Amniotic epithelial cell (primary cell): ENCODE measurements around the gene TMUB2.

Source experiments
- DNase-seq: peaks from one replicate; pipeline ENCODE4 v3.0.0-alpha.2; 2010; ENCODE audit warnings: low read depth

The TMUB2 gene

DNA sequence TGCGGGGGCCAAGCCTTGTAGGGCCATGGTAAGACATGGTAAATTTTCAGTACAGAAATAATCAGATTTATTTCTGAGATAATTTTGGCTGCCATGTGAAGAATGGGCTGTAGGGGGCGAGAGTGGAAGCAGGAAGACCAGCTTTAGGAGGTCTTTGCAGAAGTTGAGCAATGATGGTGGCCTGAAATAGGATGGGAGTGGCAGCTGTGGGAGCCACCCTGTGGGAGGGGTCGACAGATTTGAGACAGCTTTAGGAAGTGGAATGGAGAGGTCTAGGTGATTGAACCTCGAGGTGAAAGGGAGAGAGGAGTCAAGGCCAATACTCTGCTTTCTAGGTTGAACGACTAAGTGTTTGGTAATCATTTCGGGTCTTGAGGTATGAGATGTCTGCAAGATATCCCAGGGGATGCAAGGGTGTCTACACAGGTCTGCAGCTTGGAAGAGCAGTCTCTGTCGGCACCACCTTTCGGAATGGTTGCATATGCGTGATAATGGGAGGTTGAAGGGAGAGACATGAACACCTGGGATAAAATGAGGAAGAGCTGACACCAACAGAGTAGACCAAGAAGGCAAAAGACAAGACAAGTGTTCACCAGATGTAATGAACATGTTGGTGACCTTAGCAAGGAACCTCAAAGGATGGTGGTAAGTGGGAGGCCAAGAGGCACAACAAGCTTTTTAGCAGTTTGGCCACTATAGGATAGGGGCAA, 17.1 kb downstream of the TMUB2 start:
- DNase-seq: peak; percentile 58

DNA sequence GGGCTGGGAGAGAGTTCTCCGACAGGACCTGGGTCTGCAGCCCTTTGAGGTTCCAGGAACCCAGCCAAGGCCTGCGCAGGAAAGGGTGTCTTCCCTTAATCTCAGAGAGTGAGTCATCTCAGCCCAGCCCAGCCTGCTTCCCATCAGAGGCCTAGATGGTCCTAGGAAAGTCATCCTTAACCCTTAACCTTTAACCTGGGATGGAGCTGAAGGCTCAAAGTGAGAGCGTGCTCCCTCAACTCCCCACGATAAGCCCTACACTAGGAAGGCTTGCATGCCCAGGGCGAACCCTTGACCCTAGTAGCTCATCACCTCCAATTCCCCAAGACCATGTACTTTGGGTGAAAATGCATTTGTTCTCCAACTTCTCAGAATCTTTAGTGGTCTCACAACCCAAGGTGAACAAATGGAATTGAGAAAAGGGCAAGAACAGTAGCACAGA, 17.7 kb downstream of the TMUB2 start:
- DNase-seq: peak; percentile 73

DNA sequence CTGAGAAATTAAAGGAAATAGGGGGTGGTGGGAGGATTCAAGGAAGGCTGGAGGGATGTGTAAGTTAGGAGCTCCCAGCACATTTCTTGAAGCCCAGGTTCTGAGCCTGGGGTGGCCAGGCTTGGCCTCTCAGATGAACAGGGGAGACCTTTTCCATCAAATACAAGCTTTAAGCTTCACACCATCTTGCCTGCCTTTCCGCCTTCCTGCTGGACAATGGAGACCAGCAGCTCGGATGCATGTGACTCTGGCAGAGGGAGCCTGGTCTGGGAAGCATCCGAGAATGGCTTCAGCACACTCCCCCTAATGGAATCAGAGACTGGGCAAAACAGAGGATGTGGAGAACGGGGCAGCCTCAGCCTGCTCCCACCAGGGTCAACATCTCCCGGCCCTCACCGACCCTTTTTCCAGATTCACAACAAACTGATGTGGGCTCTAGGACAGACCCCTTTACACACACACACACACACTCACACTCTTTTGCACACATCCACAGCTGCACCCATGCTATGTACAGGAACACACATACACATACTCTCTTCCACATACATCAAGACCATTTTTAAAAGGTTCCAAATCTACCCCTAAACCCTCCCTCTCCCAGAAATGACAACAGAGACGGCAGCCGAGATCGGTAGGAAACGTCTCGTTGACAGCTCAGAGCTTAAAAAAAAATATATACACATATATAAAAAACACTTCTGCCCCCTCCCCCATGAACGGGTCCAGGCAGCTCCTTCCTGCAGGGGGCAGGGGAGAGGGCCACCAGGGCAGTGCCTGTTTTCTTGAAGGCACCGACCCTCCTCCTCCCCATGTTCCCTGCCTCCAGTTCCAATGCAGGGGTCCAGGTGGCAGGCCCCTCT, 19.4 kb downstream of the TMUB2 start:
- DNase-seq: no peak

DNA sequence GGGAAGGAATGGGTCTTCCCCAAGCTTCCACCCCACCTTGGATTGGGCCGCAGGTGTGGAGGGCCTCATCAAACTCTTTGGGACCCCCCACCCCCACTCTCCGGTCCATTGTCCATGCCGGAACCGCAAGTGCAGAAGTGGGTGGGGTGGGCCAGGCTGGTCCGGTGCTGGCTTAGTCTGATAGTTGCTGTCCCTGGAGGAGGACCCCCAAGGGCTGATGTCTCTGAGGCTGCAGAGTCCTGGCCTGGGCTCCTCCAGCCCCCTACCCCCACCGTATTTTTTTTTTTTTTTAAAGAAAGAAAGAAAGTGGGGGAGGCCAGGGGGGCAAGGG, 20.0 kb downstream of the TMUB2 start:
- DNase-seq: no peak

DNA sequence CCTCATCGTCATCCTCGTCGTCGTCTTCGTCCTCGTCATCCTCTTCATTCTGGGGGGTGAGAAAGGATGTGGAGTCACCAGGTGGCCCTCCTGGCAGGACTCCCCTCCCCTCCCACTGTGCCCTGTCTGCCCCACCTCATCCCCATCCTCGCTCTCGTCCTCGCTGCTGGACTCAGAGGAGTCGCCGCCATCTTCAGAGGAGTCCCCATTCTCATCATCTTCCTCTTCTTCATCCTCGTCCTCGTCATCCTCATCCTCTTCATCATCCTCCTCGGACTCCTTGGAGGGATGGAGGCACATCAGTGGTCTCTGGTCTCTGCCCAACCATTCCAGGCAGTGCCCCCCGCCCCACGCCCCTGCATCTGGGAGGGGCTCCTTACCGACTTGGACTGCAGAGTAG, 20.5 kb downstream of the TMUB2 start:
- no peak for DNase-seq

DNA sequence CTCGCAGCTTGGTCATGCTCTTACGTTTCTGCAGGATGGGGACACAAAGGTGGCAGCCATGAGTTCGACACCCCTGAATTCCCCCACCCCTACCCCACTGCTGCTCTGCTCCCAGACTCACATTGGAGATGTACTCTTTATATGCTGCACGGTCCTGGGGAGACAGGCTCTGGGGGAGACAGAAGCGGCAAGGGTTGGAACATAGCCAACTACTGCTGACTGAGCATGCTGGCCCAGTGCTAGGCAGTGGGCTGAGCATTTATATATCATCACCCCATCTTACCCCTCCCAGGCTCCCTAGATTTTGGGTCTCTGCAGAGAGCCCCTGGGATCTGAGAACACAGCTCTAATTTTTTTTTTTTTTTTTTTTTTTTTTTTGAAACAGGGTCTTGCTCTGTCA, 21.0 kb downstream of the TMUB2 start:
- no peak for DNase-seq

DNA sequence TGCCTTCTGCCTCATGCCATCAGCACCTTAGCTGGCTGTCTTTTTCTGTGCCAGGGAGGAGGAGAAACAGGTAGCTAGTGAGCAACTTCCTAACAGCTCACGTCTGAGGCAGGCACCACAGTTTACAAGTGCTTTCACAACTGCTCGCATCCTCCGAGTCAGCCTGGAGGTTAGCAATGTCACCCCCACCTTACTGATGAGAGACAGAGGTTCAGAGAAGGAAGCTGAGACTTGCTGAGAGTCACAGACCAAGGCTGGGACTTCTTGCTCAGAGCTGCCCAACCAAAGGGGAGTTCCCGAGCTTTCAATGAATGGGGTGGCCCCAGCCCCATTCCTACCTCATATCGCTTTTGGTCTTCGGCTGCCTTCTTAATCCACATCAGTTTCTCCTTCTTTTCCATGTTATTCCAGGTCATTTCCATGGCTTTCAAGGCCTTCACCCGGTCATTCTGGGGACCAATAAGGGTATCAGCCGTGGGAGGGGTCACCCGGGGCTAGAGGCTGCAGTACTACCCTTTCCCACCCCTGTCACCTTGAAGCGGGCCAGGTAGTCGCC, 23.1 kb downstream of the TMUB2 start:
- DNase-seq: no peak

DNA sequence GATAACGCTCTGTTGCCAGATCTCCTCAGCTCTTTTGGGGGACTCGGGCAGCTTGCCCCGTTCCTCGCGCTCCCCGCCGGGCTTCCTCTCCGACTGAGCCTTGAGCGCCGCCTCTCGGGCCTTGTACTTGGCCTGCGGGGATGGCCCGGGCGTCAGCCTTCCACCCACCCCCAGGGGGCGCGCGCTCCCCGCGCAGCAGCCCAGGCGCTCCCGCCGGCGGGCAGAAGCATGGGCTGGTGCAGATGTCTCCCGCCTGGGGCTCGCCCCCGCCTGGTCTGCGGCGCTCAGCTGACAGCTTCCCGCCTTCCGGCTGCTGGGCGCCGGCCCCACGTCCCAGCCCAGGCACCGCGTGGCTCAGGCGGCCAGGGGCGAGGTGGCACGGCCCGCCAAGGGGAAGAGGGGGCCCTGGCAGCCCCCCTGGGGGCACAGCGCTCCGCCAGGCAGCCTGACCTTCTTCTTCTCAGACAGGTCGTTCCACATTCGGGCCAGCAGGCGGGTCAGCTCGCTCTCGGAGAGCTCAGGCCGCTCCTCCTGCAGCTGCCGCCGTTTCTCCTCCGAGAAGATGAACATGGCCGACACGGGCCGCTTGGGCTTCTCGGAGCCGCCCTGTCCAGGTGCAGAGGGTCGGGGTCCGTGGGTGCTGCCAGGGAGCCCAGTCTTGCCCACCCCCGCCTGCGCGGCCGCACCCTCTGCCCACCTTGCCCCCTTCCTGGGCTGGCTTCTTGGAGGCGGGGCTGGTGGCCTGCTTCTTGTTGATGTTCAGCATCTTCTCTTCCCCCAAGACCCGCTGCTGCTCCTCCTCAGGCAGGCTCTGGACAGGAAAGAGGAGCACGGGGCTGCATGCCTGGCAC, 23.8 kb downstream of the TMUB2 start:
- DNase-seq: peak; percentile 80

DNA sequence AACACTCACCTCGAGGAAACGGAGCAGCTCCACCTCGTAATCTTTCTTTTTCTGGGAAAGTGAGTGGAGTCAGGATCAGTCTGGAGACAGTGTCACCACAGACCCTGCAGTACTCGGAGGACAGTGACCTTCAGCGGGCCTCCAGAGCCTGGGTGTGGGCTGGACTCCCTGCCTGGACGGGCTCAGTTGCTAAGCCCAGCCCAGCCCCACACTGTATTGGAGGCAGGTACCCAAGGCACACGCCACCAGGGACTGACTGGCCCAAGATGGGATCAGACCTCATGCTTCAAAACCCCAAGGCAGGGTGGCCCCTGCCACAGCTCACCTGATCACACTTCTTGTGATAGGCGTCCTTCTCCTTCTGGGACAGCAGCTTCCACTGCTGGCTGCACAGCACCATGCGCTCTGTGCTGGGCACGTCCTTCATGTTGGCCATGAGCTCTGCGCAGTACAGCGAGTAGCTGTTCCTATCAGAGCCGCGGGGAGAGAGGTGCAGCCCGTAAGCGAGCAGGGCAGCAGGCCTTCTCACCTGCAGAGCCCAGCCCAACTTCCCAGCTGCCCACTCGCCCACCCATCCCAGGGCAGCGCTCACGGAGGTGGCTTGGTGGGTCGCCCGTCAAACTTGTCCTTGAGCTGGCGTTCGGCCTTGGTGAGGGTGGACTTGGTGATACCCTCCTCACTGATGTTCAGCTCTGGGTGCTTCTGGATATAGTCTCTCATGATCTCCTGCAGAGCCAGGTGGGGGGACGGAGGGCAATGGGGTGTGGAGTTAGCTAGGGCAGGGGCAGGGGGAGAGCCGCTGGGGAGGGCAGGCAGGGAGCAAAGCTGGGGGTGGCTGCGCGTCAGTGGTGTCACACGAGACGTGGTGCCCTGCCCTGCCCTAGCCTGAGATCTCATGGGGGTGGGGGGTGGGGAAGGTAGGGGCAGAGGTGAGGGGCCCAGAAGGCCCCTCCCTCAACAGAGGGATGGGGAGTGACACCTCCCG, 24.8 kb downstream of the TMUB2 start:
- DNase-seq: no peak

DNA sequence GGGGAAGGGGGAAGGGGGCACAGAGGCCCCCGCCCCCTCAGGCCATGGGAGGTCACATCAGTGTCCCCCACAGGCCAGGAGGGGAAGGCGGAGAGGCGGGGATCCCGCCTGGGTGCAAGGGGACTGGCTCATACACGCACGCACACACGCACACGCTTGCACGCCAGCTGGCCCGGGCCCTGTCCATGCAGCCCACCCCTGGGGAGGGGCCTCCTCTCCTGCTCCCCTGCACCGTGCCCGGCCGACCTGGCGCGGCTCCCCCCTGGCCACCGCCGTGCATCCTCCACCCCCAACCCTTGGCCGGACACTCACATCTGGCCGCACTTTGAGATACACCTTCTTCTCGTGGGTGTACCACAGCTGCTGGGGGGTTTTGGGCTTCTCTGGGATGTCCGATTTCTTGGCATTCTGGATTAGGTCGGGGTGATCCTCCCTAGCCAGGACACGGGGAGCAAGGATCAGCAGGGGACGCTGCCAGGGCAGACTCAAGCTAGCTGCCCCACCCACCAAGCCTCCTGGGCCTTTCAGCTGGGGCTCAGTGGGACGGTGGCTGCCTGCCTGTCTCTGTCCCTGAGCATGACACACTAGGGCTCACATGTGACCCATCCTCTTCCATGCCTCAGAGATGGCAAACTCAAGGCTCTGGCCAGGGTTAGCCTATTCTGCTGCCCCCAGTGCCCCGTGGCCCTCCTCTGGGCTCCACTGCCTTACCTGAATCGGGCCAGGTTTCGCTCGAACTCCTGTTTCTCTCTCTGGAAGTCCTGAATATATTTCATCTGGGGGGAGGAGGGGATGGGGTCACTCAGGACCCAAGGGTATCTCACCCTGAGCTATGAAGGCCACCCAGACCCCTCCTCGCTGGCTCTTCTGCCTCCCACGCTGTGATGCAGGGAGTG, 26.0 kb downstream of the TMUB2 start:
- DNase-seq: no peak

DNA sequence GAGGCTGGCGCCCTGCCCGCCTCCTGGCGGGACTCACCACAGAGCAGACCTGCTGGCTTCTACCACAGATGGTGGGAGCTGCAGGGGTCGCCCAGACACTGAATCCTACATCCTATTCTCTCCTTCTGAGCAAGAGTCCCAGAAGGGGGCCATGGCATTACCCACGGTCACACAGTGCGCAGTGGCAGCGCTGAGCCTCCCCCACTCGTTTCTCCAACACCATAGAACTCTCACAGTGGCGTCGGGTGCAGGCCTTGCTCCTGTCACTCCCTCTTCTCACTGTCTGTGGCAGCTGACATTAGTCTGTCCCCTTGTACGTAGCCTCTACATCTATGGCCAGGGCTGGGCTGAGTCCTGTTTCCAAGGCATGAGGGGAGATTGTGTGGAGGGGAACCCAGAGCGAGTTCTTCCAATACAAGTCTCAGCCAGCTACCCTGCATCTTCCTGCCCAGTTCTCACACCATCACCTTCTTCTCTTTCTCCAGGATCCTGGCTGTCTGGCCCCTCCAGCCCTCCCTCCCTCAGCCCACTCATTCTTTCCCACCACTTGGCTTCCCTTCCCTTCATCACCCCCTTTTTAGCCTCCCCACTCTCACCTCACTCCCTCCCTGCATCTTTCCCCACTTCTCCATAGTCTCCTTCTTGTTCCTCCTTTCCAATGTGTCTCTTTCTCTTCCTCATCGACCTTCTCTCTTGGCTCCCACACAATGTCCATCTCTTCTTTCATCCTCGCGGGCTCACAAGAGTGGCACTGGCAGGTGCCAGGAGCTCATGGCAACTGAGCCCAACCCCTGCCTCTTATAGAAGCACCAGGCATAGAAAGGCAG, 26.8 kb downstream of the TMUB2 start:
- DNase-seq: no peak

DNA sequence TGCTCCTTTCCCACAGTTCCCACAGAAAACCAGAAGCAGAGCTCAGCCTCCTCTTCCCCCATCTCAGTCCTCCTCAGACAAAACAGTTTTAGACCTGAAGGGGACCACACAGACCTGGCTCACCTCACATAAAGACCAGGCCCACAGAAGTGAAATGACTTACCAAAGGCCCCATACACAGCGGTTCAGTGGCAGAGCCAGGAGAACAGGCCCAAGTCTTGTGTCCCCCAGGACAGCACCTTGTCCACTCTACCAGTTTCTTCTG, 27.4 kb downstream of the TMUB2 start:
- DNase-seq: no peak

DNA sequence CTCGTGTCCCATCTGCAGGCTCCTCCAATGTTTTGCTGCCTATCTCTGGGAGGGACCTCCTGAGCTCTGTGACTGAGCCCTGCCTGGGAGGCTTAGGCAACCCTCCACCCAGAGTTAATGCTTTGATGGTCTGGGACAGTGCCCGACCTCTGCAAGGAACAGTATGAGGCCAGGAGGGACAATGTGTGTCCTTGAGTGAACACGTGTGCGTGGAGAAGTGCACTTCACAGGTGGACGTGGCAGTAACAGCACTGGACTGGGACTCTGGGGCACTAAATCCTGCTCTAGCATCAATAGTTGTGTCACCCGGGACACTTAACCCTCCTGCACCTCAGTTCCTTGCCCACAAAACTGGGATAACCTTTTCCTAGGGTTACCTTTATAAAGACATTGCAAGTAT, 28.1 kb downstream of the TMUB2 start:
- DNase-seq: no peak

DNA sequence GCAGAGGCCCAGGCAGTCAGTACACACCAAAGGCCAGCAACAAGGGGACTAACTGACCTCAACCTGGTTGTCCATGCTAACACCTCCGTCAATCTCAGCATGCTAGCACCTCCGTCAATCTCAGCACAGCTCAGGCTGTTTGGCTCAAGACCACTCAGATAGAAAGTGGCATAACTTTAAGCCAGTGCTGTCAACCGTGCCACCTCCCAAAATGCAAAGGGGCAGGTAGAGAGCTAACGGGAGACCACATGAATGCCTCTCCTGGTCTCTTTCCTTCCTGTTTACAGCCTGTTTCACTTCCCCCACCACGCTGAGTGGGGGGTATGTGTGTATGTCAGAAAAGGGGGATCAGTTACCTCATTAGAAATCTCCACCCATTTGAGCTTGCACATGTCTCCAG, 29.4 kb downstream of the TMUB2 start:
- DNase-seq: no peak

DNA sequence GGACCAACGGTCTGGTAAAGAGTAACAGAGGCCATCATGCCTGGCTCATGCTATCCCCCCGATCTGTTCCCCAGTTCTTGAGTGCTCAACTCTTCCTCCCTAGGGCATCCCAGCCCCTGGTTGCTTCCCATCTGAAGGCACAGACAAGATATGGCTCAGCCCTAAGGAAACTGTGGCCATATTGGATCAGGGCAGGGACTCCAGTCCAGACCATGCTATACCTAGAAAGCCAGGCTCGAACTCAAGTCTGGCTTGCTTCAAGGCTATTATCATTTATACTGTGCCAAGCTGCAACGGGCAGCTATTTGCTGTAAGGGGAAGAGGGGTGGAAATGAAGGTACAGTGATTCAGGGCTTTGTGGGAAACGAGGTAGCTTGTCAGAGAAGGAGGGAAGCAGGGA, 29.9 kb downstream of the TMUB2 start:
- DNase-seq: no peak

DNA sequence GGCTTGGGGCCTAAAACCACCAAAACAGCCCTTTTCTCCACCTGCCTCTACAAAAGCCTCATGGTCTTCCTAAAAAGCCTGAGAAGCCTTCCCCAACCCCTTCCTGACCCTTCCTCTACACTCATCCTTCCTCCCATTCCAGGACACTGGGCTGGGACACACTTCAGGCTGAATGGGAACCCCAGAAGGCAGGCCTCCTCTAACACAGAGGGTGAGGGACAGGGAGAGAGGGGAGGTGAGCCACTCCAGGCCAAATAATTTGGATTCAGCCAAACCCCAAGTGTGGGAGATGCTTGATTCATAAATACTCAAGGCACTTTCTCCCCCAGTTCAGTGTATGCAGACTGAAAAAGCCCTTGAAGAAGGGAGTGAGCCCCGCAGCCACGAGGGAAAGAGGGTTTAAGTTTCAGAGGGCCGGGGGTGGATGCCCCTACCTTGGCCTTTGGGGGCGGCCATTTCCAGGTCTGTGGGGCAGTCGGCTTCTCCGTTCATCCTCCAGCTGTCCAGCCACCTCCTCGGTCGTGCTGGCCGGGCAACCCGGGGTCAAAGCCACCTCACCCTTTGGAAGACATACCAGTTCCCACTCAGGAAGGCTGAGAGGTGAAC, 31.1 kb downstream of the TMUB2 start:
- no peak for DNase-seq

DNA sequence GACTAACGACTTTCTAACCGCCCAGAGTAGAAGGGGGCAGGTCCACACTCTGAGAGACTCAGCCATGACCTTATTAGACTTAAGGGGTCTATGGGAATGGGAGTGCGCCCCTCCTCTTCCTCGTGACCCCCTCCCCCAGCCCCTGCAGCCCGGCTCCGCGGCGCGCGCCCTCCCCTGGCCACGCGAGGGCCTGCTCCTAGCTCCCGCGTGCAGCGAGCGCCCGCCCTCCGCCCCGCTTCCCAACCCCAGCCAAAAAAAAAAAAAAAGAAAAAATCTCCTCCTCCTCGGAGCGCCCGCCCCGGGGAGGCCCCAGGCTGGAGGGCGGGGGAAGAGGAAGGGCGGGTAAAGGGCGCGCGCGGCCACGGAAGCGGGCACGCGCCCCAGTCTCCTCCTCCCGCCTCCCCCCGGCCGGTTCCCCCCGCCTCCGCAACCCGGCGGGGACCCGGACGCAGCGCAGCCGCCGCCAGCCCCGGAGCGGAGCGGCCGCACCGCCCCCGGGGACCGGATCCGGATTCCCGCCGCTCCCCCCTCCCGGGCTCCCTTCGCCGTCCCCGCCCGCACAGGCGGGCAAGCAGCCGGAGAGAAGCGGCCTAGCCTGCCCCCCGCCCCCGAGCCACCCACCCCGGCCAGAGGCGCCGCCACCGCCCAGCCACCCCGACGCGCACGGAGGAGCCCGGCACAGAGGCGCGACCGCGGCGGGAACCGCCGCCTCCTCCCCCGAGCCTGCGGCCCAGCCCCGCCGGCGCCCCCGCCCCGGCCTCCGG, 31.8 kb downstream of the TMUB2 start:
- peak; percentile 81 for DNase-seq

DNA sequence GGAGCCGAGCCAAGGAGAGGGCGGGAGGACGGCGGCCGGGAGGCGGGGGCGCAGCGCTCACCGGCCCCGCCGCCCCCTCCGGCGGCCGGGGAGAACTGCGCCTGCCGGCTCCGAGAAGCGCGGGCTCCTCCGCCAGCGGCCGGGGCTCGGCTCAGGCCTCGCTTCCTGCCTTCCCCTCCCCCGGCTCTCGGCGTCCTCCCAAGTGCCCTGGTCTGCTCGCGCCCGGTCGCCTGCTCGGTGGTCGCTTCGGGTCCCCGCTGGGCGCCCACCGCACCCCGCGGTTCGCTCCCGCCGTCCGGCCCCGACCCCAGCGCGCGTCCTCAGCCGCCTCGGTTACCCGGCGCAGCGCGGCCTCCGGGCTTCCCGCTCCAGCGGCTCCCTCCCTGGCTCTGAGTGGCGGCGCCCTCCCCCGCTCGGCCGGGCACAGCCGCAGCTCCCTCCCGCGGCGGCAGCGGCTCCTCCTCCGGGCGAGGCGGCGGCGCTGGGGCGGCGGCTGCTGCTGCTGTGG, 32.4 kb downstream of the TMUB2 start:
- peak; percentile 58 for DNase-seq
